GM23338 (cell line): Measurements from ENCODE around the gene ZFP64. TPM values are rescaled to one million over a fixed set of nuclear protein-coding genes. Genes with fewer than 3 reads are reported as not detected.

Experiments used
- ATAC-seq: fragments of 200-7000 bp; cut with Tn5 transposase; 3 replicates; pipeline ENCODE4 v1.9.1; 2020
- DNase-seq: peaks from one replicate; pipeline ENCODE4 v3.0.0-alpha.2; 2015; ENCODE audit warnings: low spot score
- H2AFZ ChIP-seq: fragments of 200-600 bp; sonication (generic); 2 replicates; pipeline ENCODE4 v1.8.0; 2016; ENCODE audit warnings: antibody characterized with exemption, mild to moderate bottlenecking, moderate library complexity
- H3F3A ChIP-seq: fragments of 200-600 bp; sonication (generic); replicated peaks from 2 replicates; pipeline ENCODE4 v1.8.0; 2017; ENCODE audit warnings: antibody characterized with exemption, mixed run types, low read depth
- H3K27ac ChIP-seq: fragments of 200-600 bp; sonication (generic); 2 replicates; pipeline ENCODE4 v1.6.1; 2016; ENCODE audit warnings: low read depth
- H3K27me3 ChIP-seq: fragments of 200-600 bp; sonication (generic); 2 replicates; pipeline ENCODE4 v1.8.0; 2016; ENCODE audit warnings: mild to moderate bottlenecking, mixed run types, moderate library complexity; ENCODE audit not compliant: insufficient read depth
- H3K36me3 ChIP-seq: fragments of 200-600 bp; sonication (generic); 2 replicates; pipeline ENCODE4 v1.8.0; 2016; ENCODE audit warnings: mild to moderate bottlenecking; ENCODE audit not compliant: insufficient read depth
- H3K4me1 ChIP-seq: fragments of 200-600 bp; sonication (generic); 2 replicates; pipeline ENCODE4 v1.8.0; 2016; ENCODE audit warnings: mild to moderate bottlenecking, moderate library complexity; ENCODE audit not compliant: insufficient read depth
- H3K4me2 ChIP-seq: fragments of 200-600 bp; sonication (generic); 2 replicates; pipeline ENCODE4 v1.7.1; 2017; ENCODE audit warnings: mixed run types
- H3K4me3 ChIP-seq: fragments of 200-600 bp; sonication (generic); 2 replicates; pipeline ENCODE4 v1.6.1; 2016; ENCODE audit warnings: mixed run types
- H3K79me2 ChIP-seq: fragments of 200-600 bp; sonication (generic); replicated peaks from 2 replicates; pipeline ENCODE4 v1.8.0; 2017; ENCODE audit warnings: mild to moderate bottlenecking; ENCODE audit not compliant: insufficient read depth
- H3K9me2 ChIP-seq: fragments of 200-600 bp; sonication (generic); 2 replicates; pipeline ENCODE4 v1.8.0; 2017; ENCODE audit not compliant: insufficient read depth
- H4K20me1 ChIP-seq: fragments of 200-600 bp; sonication (generic); replicated peaks from 2 replicates; pipeline ENCODE4 v1.8.0; 2017; ENCODE audit warnings: mild to moderate bottlenecking; ENCODE audit not compliant: insufficient read depth
- H3K27ac Mint-ChIP-seq: 2 replicates; pipeline ENCODE4 v1.8.0; 2020; ENCODE audit warnings: inconsistent platforms, mild to moderate bottlenecking, moderate library complexity, mixed read lengths
- H3K27me3 Mint-ChIP-seq: 3 replicates; pipeline ENCODE4 v1.8.0; 2022; ENCODE audit warnings: low read depth, mild to moderate bottlenecking, moderate library complexity, mixed read lengths, inconsistent platforms; ENCODE audit not compliant: insufficient read depth, poor library complexity
- H3K36me3 Mint-ChIP-seq: 3 replicates; pipeline ENCODE4 v1.8.0; 2021; ENCODE audit warnings: low read depth, mild to moderate bottlenecking, inconsistent platforms, moderate library complexity, mixed read lengths
- H3K4me1 Mint-ChIP-seq: 3 replicates; pipeline ENCODE4 v1.8.0; 2020; ENCODE audit warnings: mild to moderate bottlenecking, inconsistent platforms, mixed read lengths
- H3K4me3 Mint-ChIP-seq: 3 replicates; pipeline ENCODE4 v1.8.0; 2021; ENCODE audit warnings: moderate library complexity, mild to moderate bottlenecking, inconsistent platforms, mixed read lengths
- H3K9me3 Mint-ChIP-seq: 3 replicates; pipeline ENCODE4 v1.8.0; 2020; ENCODE audit warnings: moderate library complexity, mild to moderate bottlenecking, inconsistent platforms, mixed read lengths
- CREB1 ChIP-seq: fragments of 250-450 bp; sonication (Bioruptor Pico); IDR thresholded peaks from 2 replicates; pipeline ENCODE4 v1.5.0; 2020; ENCODE audit warnings: low read depth, mild to moderate bottlenecking, moderate library complexity
- EZH2 ChIP-seq: fragments of 200-600 bp; sonication (generic); IDR thresholded peaks from one replicate; pipeline ENCODE4 v1.8.0; 2017; ENCODE audit warnings: antibody characterized with exemption, mild to moderate bottlenecking, low read depth; ENCODE audit not compliant: unreplicated experiment
- EZH2phosphoT487 ChIP-seq: fragments of 200-600 bp; sonication (generic); IDR thresholded peaks from one replicate; pipeline ENCODE4 v1.8.1; 2018; ENCODE audit warnings: antibody characterized with exemption; ENCODE audit not compliant: unreplicated experiment
- JUNB ChIP-seq: IDR thresholded peaks from one replicate; pipeline ENCODE4 v1.6.1; 2016; ENCODE audit warnings: antibody characterized with exemption; ENCODE audit not compliant: unreplicated experiment
- NANOG ChIP-seq: IDR thresholded peaks from 2 replicates; pipeline ENCODE4 v1.6.1; 2016; ENCODE audit warnings: antibody characterized with exemption, borderline replicate concordance
- POLR2AphosphoS5 ChIP-seq: IDR thresholded peaks from 2 replicates; pipeline ENCODE4 v1.6.1; 2016; ENCODE audit warnings: antibody characterized with exemption, low read depth
- STAT1 ChIP-seq: IDR thresholded peaks from one replicate; pipeline ENCODE4 v1.6.1; 2016; ENCODE audit warnings: antibody characterized with exemption; ENCODE audit not compliant: unreplicated experiment
- ZNF114 ChIP-seq: fragments of 250-450 bp; sonication (Bioruptor Pico); IDR thresholded peaks from 2 replicates; pipeline ENCODE4 v1.5.0; 2020; ENCODE audit warnings: mild to moderate bottlenecking, moderate library complexity
- ZNF331 ChIP-seq: fragments of 250-450 bp; sonication (Bioruptor Pico); IDR thresholded peaks from 2 replicates; pipeline ENCODE4 v1.5.0; 2020; ENCODE audit warnings: low read depth, mild to moderate bottlenecking, moderate library complexity
- ZNF462 ChIP-seq: fragments of 250-450 bp; sonication (Bioruptor Pico); IDR thresholded peaks from 2 replicates; pipeline ENCODE4 v1.5.0; 2020; ENCODE audit warnings: mild to moderate bottlenecking, moderate library complexity
- polyA plus RNA-seq: library from polyadenylated mRNA; unstranded; fragments of >200 nt; fragmentation: Nextera tagmentation; extraction: Ambion mirVana; gene quantifications from 2 replicates; pipeline ENCODE4 v1.2.1, GENCODE V29; 2016
- total RNA-seq: library from RNA; depleted of rRNA; stranded (reverse); fragments of >200 nt; shearing (Covaris generic); gene quantifications from 2 replicates; pipeline ENCODE4 v1.2.3, GENCODE V29; 2014
- TF ChIP-seq, protein P1 (sequence below), 2 experiments: fragments of 200-600 bp in 1 of 2; sonication (generic) in 1 of 2; conservative IDR thresholded peaks; 2 replicates each; pipeline versions ENCODE4 v1.5.1 to v1.6.1; 2016 to 2017; ENCODE audit warnings: antibody characterized with exemption in 2 of 2, low read depth in 2 of 2, mild to moderate bottlenecking in 2 of 2, moderate library complexity in 1 of 2
- TF ChIP-seq, protein P2 (sequence below): IDR thresholded peaks from one replicate; pipeline ENCODE4 v1.6.1; 2018; ENCODE audit warnings: antibody characterized with exemption; ENCODE audit not compliant: unreplicated experiment
- TF ChIP-seq, protein P3 (sequence below): IDR thresholded peaks from 2 replicates; pipeline ENCODE4 v1.6.1; 2016; ENCODE audit warnings: antibody characterized with exemption

The ZFP64 gene
- total and polyA plus RNA-seq, 2 experiments from 2014 or later: 9.6 to 30.4 TPM

DNA sequence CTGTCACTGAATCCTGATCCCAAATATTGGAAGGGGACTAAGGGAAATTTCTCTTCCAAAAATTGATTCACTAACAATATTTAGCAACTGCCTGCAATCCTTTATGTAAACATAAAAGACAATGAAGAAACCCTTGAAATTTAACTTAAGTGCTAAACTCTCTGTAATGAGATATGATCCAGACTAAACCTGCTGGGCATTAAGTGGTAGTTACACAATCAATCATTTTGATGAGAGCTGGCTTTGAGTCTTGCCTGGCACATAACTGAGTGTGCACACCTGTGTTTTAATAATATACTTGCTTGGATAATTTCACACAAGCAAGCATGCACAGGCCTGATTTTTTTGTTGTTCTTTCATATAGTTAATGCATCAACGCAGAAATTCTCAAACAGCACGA lies 9.8 kb upstream of the ZFP64 start (continued):
- TF ChIP-seq EZH2: no peak
- no peak for TF ChIP-seq EZH2phosphoT487
- no peak for TF ChIP-seq STAT1
- TF ChIP-seq JUNB: no peak
- no peak for TF ChIP-seq ZNF331

GRCh38 chr20:52200870-52201269 lies 9.3 kb upstream of the ZFP64 start:
- Histone ChIP-seq H3K79me2 (no peaks in the 10 kb centered on the region), H3K36me3 (no peaks in the 10 kb centered on the region), H3K9me2 (no peaks in the 10 kb centered on the region), H4K20me1 (no peaks in the 10 kb centered on the region), H2AFZ (peak overlapping the region; percentile 81), H3K27ac (no peak overlapping the region), H3F3A (no peaks in the 10 kb centered on the region), H3K27me3 (no peaks in the 10 kb centered on the region), H3K4me1 (no peaks in the 10 kb centered on the region), H3K4me2 (no peak overlapping the region), H3K4me3 (no peak overlapping the region)
- H3K36me3 Mint-ChIP-seq: no peaks in the 10 kb centered on the region
- no peaks in the 10 kb centered on the region for H3K27me3 Mint-ChIP-seq
- no peak overlapping the region for H3K4me3 Mint-ChIP-seq
- TF ChIP-seq EZH2 (no peak), ZNF114 (CRISPR knock-in tag) (no peak), CREB1 (CRISPR knock-in tag) (no peak), ZNF462 (CRISPR knock-in tag) (no peak), ZNF331 (no peak), NANOG (no peak), POLR2AphosphoS5 (no peak), EZH2phosphoT487 (no peak), STAT1 (no peak), JUNB (no peak)
- TF ChIP-seq, protein P1, sequence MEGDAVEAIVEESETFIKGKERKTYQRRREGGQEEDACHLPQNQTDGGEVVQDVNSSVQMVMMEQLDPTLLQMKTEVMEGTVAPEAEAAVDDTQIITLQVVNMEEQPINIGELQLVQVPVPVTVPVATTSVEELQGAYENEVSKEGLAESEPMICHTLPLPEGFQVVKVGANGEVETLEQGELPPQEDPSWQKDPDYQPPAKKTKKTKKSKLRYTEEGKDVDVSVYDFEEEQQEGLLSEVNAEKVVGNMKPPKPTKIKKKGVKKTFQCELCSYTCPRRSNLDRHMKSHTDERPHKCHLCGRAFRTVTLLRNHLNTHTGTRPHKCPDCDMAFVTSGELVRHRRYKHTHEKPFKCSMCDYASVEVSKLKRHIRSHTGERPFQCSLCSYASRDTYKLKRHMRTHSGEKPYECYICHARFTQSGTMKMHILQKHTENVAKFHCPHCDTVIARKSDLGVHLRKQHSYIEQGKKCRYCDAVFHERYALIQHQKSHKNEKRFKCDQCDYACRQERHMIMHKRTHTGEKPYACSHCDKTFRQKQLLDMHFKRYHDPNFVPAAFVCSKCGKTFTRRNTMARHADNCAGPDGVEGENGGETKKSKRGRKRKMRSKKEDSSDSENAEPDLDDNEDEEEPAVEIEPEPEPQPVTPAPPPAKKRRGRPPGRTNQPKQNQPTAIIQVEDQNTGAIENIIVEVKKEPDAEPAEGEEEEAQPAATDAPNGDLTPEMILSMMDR (conservative IDR thresholded peaks at IDR 0.05; ENCODE audit: low read depth in 2 of 2): no peak
- TF ChIP-seq, protein P2, sequence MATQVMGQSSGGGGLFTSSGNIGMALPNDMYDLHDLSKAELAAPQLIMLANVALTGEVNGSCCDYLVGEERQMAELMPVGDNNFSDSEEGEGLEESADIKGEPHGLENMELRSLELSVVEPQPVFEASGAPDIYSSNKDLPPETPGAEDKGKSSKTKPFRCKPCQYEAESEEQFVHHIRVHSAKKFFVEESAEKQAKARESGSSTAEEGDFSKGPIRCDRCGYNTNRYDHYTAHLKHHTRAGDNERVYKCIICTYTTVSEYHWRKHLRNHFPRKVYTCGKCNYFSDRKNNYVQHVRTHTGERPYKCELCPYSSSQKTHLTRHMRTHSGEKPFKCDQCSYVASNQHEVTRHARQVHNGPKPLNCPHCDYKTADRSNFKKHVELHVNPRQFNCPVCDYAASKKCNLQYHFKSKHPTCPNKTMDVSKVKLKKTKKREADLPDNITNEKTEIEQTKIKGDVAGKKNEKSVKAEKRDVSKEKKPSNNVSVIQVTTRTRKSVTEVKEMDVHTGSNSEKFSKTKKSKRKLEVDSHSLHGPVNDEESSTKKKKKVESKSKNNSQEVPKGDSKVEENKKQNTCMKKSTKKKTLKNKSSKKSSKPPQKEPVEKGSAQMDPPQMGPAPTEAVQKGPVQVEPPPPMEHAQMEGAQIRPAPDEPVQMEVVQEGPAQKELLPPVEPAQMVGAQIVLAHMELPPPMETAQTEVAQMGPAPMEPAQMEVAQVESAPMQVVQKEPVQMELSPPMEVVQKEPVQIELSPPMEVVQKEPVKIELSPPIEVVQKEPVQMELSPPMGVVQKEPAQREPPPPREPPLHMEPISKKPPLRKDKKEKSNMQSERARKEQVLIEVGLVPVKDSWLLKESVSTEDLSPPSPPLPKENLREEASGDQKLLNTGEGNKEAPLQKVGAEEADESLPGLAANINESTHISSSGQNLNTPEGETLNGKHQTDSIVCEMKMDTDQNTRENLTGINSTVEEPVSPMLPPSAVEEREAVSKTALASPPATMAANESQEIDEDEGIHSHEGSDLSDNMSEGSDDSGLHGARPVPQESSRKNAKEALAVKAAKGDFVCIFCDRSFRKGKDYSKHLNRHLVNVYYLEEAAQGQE: no peak
- TF ChIP-seq, protein P3, sequence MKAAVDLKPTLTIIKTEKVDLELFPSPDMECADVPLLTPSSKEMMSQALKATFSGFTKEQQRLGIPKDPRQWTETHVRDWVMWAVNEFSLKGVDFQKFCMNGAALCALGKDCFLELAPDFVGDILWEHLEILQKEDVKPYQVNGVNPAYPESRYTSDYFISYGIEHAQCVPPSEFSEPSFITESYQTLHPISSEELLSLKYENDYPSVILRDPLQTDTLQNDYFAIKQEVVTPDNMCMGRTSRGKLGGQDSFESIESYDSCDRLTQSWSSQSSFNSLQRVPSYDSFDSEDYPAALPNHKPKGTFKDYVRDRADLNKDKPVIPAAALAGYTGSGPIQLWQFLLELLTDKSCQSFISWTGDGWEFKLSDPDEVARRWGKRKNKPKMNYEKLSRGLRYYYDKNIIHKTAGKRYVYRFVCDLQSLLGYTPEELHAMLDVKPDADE: no peak
- H3K27ac Mint-ChIP-seq: no peak overlapping the region
- ATAC-seq (no peak), DNase-seq (no peak)
- no peaks in the 10 kb centered on the region for H3K9me3 Mint-ChIP-seq
- H3K4me1 Mint-ChIP-seq: 0 out of 3 replicates have a peak, but pooled peaks cover 4% of the 10 kb centered on the region
